ENCODE results near the gene PHACTR3. TPM values are rescaled to one million over a fixed set of nuclear protein-coding genes. Genes with fewer than 3 reads are reported as not detected.

Gene PHACTR3
- total RNA-seq, 1 experiment from 2014 or later = not detected

GRCh38 chr20:59645271-59645670 is 40.9 kb downstream of the PHACTR3 start:
- peak; percentile 22 for DNase-seq
- H4K5ac ChIP-seq (ENCODE audit: insufficient read length, low read depth, low read length) = no peak overlapping the region
- no peak overlapping the region for H2BK120ac ChIP-seq (ENCODE audit: low read depth, low read length, poor library complexity, severe bottlenecking)
- H3K23ac ChIP-seq (ENCODE audit: insufficient read length, low read depth, low read length) = no peak overlapping the region
- WGBS (ENCODE audit: extremely low coverage, insufficient read length, low lambda C conversion rate) = no CpG with 5 or more reads among the region's 9 CpGs
- Mint-ChIP-seq H3K27ac (no peak overlapping the region), H3K36me3 (ENCODE audit: insufficient read depth in 1 of 3, low read depth in 3 of 3) (peaks cover 6 to 14% (median 9%) of the 10 kb centered on the region in 3 experiments; a peak in 5 of 7 replicates), H3K4me3 (no peak overlapping the region), H3K9me3 (peaks cover 34 to 93% of the 10 kb centered on the region in 2 experiments), H3K4me1 (no peaks in the 10 kb centered on the region), H3K27me3 (ENCODE audit: low read depth) (peaks cover 18% of the 10 kb centered on the region)
- H4K91ac ChIP-seq (ENCODE audit: insufficient read length, low read depth, low read length) = no peak overlapping the region
- H2BK5ac ChIP-seq (ENCODE audit: insufficient read length, low read length) = no peak overlapping the region
- H2AFZ ChIP-seq (ENCODE audit: low read length) = no peak overlapping the region
- H3K4me2 ChIP-seq (ENCODE audit: insufficient read depth, insufficient read length, low read length) = no peak overlapping the region
- no peaks in the 10 kb centered on the region for H3K23me2 ChIP-seq (ENCODE audit: insufficient read length, low read depth, low read length, poor library complexity, severe bottlenecking)
- H3K14ac ChIP-seq (ENCODE audit: insufficient read depth, low read length) = no peak overlapping the region
- TF ChIP-seq CTCF (conservative IDR thresholded peaks at IDR 0.05) = no peak
- H3K18ac ChIP-seq (ENCODE audit: insufficient read length, low read depth, low read length) = no peak overlapping the region
- no peak overlapping the region for H2BK15ac ChIP-seq (ENCODE audit: low read depth, low read length)
- no peak overlapping the region for H2AK5ac ChIP-seq (ENCODE audit: insufficient read length, low read length)
- H4K8ac ChIP-seq (replicated peaks; ENCODE audit: insufficient read length, low read depth, low read length) = no peak overlapping the region
- H3K56ac ChIP-seq (ENCODE audit: insufficient read length, low read depth, low read length) = no peak overlapping the region
- H3K4me1 ChIP-seq (ENCODE audit: insufficient read depth, low read length) = no peaks in the 10 kb centered on the region
- H3K79me1 ChIP-seq (ENCODE audit: insufficient read depth, low read depth, low read length, poor library complexity, severe bottlenecking) = no peaks in the 10 kb centered on the region
- no peak overlapping the region for H3K9ac ChIP-seq (ENCODE audit: extremely low read depth, insufficient read length, low read length)
- H3T11ph ChIP-seq (ENCODE audit: low read length) = no peak overlapping the region
- no peaks in the 10 kb centered on the region for H4K20me1 ChIP-seq (ENCODE audit: control insufficient read depth, insufficient read depth, insufficient read length)
- no peak overlapping the region for H3K27ac ChIP-seq (ENCODE audit: insufficient read length, low read depth, low read length)
- H3K79me2 ChIP-seq (ENCODE audit: insufficient read depth, low read length) = no peaks in the 10 kb centered on the region
- no peaks in the 10 kb centered on the region for H3K27me3 ChIP-seq (ENCODE audit: insufficient read depth, low read length)
- H3K9me3 ChIP-seq (ENCODE audit: control insufficient read depth, low read depth, low read length) = peaks cover 27% of the 10 kb centered on the region
- H3K4ac ChIP-seq (ENCODE audit: low read depth, low read length) = no peak overlapping the region
- no peak overlapping the region for H2BK20ac ChIP-seq (ENCODE audit: low read depth, low read length, poor library complexity, severe bottlenecking)
- no peak overlapping the region for H2BK12ac ChIP-seq (ENCODE audit: insufficient read length, low read depth, low read length)

Measured in H9 (cell line).